GM13976 (cell line): ENCODE results near the gene E4F1.
"Not testable (repeated sequence)": the region's sequence is repeated elsewhere in the genome, so short reads cannot be mapped to it uniquely, and the experiment has no call there.

Experiments used
- DNase-seq: peaks from one replicate; pipeline ENCODE4 v3.0.0; 2012; ENCODE audit warnings: low spot score
- CTCF ChIP-seq: IDR thresholded peaks from 2 replicates; pipeline ENCODE4 v1.5.1; 2012; ENCODE audit warnings: borderline replicate concordance, mild to moderate bottlenecking; ENCODE audit not compliant: insufficient read depth; ENCODE audit errors: extremely low read depth, missing control alignments, control extremely low read depth
- in situ Hi-C: fragments of 300-500 bp; cut with MboI; formaldehyde crosslinking; loops from one replicate; pipeline ENCODE4 v1.12.0; 2022; ENCODE audit warnings: low sequenced_read_pairs, mixed read lengths, inconsistent platforms; ENCODE audit not compliant: unreplicated experiment

E4F1 gene

GRCh38 chr16:2237493-2238149 lies 14.2 kb downstream of the E4F1 start:
- DNase-seq = no peak
- in situ Hi-C loops = no loop called here
- no peak for TF ChIP-seq CTCF

GRCh38 chr16:2238150-2238837 lies 14.9 kb downstream of the E4F1 start:
- no peak for DNase-seq
- TF ChIP-seq CTCF = no peak
- in situ Hi-C loops = no loop called here

GRCh38 chr16:2238838-2239675 lies 15.7 kb downstream of the E4F1 start:
- in situ Hi-C loops = no loop called here
- DNase-seq = no peak
- no peak for TF ChIP-seq CTCF

- in situ Hi-C loops, DNase-seq: not testable (repeated sequence)
Measured at GRCh38 chr16:2240331-2240730, 16.9 kb downstream of the E4F1 start.

- in situ Hi-C loops = no loop called here
Measured at GRCh38 chr16:2242598-2242997, 19.2 kb downstream of the E4F1 start.

GRCh38 chr16:2243031-2243528 lies 19.7 kb downstream of the E4F1 start:
- DNase-seq = no peak
- no peak for TF ChIP-seq CTCF
- in situ Hi-C loops = no loop called here

More at GRCh38 chr16:2242598-2242997, 19.2 kb downstream of the E4F1 start:
- DNase-seq = no peak
- TF ChIP-seq CTCF = no peak

GRCh38 chr16:2243781-2244180 lies 20.4 kb downstream of the E4F1 start:
- TF ChIP-seq CTCF = no peak
- DNase-seq = no peak
- in situ Hi-C loops = no loop called here
